Right kidney (tissue), 9 donors: ENCODE data around the gene FAM241B.

Experiments
- DNase-seq: peaks from one replicate; pipeline ENCODE4 v3.0.0-alpha.2; 2016
- long read RNA-seq, 8 donors: transcript quantifications; one replicate each; lab custom pipeline, GENCODE V29; 2026

Gene FAM241B, protein sequence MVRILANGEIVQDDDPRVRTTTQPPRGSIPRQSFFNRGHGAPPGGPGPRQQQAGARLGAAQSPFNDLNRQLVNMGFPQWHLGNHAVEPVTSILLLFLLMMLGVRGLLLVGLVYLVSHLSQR
- long read RNA-seq, donor 1, transcript FAM241B-201 (4 exons, 1,065 nt) = major isoform, 14 of 15 reads
- long read RNA-seq, donor 1, partial matches to known transcripts = 0 of 15 reads
- long read RNA-seq, donor 1, other reads (novel, unspliced or antisense) = 0 of 15 reads
- long read RNA-seq, donor 2, partial matches to known transcripts = 0 of 1 reads
- long read RNA-seq, donor 2, other reads (novel, unspliced or antisense) = 0 of 1 reads
- long read RNA-seq, donor 3, partial matches to known transcripts = 0 of 2 reads
- long read RNA-seq, donor 3, other reads (novel, unspliced or antisense) = 0 of 2 reads
- long read RNA-seq, donor 4, partial matches to known transcripts = 0 of 1 reads
- long read RNA-seq, donor 4, other reads (novel, unspliced or antisense) = 0 of 1 reads
- long read RNA-seq, donor 5, partial matches to known transcripts = 0 of 3 reads
- long read RNA-seq, donor 5, other reads (novel, unspliced or antisense) = 0 of 3 reads
- long read RNA-seq, donor 6, partial matches to known transcripts = 0 of 4 reads
- long read RNA-seq, donor 6, other reads (novel, unspliced or antisense) = 0 of 4 reads
- long read RNA-seq, donor 7, transcript FAM241B-201 (4 exons, 1,065 nt) = major isoform, 9 of 9 reads
- long read RNA-seq, donor 7, partial matches to known transcripts = 0 of 9 reads
- long read RNA-seq, donor 7, other reads (novel, unspliced or antisense) = 0 of 9 reads
- long read RNA-seq, donor 8, transcript FAM241B-201 (4 exons, 1,065 nt) = major isoform, 5 of 6 reads
- long read RNA-seq, donor 8, partial matches to known transcripts = 0 of 6 reads
- long read RNA-seq, donor 8, other reads (novel, unspliced or antisense) = 0 of 6 reads

DNA sequence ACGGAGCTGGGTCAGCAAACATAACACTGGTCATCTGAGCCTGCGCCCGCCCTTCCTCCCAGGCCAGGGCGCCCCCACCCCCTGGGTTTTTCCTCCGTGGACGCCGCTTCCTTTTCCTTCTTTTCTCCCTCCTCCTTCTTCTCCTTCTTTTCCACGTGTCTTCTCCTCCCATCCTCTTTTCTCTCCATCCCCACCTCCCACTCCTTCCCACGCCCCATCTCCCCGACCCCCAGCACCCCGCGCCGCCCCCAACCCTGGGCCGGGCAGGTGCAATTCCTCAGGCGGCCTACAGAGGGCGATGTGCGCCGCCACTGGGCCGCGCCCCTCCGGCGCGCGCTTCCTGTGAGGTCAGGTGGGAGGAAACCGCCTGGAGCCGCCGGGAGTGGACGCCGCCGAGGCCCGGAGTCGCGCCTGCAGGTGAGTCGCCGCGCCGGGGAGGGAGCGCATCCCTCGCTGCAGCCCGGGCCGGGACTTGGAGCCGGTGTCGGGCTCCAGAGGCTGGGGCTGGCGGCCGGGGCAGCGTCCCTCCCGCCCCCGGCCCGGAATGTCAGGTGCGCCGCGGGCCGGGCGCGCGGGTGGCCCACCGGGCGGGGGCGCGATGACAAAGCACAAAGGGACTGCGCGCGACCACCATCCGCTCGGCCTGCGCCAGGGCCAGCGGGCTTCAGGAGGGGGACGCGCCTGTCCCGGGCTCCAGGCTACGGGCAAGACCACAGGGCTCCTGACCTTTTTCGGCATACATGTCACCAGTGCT is at the start of gene FAM241B:
FAM241B (plus strand) TSS at position 351 of the 754 bp plus-strand sequence. CDS start 1,497 bp downstream, outside the sequence.
- DNase-seq = peak; percentile 81

DNA sequence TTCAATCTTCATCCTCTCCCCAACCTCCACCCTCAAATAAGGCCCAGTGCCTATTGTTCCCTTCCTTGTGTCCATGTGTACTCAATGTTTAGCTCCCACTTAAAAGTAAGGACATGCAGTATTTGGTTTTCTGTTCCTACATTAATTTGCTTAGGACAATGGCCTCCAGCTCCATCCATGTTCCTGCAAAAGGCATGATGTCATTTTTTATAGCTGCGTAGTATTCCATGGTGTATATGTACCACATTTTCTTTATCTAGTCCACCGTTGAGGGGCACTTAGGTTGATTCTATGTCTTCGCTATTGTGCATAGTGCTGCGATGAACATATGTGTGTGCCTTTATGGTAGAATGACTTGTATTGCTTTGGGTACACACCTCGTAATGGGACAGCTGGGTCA is 49.6 kb upstream of the FAM241B start:
- DNase-seq = no peak

DNA sequence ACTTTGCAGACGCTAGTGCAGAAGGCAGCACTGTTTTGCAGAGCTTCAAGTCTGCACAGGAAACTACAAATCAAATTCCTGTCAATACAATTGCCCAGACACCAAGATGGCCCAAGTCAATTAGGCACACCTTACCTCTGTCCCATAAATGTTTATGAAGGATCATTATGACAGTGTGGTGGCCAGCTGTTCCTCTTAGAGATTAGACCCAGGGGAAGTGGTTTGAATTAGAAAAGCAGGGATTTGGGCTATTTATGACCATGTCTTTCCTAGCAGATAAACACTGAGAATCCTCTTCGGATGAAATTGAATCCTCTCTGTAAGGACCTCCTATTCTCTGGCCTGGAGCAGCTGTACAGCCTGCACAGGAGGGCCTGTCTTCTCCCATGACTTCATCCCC is 46.9 kb upstream of the FAM241B start:
- no peak for DNase-seq

DNA sequence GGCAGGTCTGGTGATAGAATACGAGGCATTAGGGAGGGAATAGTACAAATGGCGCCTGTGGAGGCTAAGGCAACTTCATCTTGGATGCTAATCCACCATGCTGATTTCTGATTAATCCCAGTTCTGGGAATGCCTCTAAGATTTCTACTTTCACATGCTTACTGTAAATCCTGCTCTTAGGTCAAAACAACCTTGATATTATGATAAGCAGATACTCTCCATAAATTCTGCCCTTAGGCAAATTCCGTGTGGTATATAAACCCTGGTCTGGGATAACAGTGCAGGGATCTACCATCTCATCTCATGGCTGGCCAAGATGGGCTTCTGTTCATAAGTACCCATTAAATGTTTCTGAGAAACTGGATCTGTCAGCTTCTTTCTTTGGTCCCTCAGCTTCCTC is 45.4 kb upstream of the FAM241B start:
- no peak for DNase-seq

DNA sequence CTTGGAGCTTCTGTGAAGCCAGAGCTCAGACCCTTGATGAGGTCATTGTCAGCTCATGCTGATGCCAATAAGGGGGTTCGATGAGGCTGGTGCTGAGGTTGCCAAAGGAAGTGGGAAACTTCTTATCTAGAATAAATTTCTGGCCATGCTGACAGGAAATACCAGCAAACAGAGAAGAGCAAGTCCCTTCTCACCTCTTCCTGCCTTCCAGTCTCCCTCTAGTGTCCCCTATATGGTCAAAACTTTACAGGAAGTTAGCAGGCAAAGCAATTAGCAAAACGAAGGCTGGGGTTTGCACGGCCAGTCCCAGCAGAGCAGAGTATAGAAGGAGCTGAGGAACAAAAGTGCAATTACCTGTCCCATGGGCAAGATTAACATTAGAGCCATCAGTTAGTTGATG is 41.7 kb upstream of the FAM241B start:
- DNase-seq = no peak

DNA sequence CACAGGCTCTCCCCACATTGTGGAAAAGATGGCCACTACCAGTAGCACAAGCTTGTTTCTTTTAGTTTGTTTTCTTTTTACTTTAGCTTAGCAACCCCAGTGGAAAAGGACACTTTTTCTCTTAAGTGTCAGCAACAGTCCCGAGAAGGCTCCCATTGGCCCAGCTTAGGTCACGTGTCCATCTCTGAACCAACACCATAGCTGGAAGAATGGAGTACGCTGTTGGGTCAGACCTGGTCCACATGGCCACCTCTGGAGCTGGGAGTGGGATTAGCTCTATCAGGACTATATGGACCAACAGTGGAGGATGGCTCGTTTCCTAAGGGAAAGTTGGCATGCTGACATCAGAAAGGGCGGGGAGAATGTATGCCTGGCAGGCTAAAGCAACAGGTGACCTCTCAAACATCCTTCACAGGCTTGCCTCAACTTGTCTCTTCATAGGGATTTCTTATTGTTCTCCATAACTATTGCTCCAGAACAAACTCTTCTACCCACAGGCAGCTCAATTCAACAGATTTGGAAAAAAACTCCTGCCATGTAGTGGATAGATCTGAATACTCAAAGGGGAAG is 29.2 kb upstream of the FAM241B start:
- no peak for DNase-seq

DNA sequence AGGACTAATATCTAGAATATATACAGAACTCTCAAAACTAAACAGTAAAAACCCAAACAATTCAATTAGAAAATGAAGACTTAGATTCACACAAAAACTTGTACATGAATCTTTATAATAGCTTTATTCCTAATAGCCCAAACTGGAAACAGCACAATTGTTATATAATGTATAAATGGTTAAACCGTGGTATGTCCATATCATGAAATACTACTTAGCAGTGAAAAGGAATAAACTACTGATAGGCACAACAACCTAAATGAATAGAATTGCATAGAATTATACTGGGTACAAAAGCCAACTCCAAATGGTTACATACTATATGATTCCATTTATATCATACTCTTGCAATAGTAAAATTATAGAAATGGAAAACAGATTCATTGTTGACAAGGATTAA is 21.0 kb upstream of the FAM241B start:
- DNase-seq = no peak

DNA sequence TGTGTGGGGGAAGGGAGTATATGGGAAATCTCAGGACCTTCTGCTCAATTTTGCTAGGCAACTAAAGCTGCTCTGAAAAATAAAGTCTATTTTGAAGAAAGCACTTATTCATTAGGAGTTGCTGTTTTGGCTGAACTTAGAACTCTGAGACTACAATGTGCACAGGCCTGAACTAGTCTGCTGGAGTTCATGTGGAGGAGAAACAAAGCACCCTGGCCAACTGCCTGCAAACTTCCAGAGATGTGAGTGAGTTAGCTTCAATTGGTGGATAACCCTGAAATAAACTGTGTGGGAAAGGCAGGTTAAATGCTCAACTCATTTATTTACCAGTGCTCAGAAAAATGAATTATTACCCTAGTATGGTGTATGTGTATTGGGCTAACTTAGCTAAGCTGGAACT is 17.3 kb upstream of the FAM241B start:
- DNase-seq = no peak

DNA sequence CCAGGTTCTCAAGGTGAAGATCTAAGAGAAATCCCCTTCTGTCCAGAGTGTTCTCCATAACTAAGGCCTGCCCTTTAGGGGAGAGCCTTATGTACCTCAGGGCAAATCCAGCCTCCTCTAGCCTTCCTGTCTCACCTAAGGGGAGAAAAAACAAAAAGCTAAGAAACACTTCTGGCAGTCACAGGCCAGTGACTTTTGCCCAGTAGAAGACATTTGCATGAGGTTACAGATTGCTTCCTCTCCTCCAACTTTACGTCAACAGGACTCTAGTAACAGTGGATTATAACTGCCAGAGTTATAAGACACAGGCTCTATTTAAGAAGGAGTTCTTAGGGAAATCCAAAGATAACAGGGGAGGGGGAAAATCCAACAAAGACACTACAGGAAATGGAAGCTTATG is 15.9 kb upstream of the FAM241B start:
- DNase-seq = no peak

DNA sequence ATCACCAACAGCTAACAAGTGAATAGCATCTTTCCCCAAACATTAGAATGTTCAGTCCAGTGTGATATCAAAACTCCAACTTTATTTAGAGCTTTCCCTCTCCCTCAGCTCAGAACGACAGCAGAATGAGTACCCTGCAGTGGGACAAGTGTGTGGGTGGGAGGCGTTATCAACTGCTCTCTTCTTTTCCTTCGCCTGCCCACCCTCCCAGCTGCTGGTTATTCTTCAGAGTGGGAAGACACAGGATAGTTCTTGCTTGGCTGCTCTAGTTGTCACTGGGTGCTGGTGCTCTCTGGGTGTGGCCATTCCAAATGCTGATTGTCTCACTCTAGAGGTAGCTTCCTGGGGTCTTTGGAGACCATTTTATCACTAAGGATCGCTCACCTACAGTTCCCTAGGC is 13.7 kb upstream of the FAM241B start:
- no peak for DNase-seq

DNA sequence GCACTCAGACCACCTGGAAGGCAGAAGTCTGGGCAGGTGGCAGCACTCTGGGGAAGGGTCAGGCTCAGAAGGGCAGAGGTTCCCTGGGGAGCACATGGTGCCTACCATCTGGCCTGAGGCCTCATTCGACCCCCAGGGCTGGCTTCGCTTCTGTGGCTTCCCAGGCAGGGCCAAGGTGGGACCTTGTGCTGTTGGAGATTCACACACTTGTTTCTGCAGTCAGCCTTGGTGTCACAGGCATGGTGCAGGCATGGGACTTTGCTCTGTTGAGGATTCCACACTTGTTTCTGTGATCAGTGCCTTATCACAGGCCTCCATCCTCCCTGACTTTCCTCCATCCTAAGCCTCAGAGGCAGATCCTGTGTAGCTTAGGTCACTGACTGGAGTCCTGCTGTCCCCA is 11.3 kb upstream of the FAM241B start:
- no peak for DNase-seq

DNA sequence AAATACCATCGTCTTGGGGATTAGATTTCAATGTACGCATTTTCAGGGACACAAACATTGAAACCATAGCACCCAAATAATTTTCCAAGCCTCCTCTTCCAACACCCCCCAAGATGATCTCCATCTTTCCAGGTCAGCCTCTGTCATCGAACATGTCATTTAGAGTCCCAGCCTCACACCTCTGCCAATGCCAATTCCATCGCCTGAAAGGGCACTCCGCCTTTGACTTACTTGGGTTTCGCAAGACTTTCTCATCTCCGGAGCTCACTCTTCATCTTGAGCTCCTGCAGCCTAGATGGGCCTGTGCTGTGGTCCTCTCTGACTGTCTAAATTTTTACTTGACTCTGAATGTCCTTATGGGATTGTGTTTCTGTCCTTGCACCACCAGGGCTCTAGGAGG is 10.4 kb upstream of the FAM241B start:
- DNase-seq = no peak

DNA sequence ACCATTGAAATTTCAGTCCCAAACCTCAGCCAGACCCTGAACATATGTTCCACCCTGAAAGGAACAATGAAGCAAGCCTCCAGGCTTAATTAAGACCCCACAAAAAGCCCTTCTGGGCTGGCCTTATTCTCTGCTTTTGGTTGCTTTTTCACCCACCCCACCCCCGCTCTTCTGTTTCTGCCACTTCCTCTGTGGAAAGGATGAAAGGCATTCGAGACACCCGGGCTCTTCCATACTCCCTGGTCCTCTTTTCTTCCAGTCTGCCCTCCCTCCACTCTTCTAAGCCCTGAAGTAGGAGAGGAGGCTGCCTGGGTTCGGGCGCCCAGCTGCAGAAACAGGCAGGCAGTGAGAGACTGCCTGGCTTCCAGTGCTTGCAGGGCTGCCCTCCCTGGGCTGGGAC is 9.4 kb upstream of the FAM241B start:
- DNase-seq = no peak

DNA sequence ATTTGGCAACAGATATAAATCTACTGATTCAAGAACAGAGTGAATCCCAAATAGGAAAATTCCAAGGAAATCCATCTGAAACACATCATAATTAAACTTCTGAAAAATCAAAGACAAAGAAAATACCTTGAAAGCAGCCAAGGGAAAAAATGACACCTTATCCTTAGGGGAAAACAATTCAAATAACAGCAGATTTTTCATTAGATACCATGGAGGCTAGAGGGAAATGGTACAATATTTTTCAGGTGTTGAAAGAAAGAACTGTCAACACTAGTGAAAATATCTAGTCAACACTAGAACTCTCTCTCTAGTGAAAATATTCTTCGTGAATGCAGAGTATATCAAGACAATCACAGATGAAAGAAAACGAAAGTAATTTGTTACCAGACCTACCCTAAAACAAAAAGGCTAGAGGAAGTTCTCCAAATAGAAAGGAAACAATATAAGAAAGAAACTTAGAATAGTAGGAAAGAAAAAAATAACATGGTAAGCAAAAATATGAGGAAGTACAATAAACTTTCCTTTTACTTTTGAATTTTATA is 5.7 kb upstream of the FAM241B start:
- no peak for DNase-seq

DNA sequence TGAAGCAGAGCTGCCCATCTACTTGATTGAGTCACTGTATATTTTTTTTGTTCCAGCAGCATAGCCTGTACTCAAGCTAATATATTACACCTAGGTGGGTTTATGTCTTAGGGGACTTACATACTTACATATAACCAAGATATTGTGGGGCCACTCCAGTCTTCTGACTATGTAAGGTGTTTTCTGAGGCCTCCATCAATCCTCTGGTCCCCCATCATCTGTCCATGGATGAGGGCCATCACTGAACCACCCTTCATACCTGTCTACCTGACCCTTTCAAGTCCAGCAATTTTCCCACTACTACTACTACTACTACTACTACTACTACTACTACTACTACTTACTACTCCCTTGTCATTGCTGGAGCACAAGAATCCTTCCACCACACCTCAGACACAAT is 3.2 kb upstream of the FAM241B start:
- DNase-seq = no peak

DNA sequence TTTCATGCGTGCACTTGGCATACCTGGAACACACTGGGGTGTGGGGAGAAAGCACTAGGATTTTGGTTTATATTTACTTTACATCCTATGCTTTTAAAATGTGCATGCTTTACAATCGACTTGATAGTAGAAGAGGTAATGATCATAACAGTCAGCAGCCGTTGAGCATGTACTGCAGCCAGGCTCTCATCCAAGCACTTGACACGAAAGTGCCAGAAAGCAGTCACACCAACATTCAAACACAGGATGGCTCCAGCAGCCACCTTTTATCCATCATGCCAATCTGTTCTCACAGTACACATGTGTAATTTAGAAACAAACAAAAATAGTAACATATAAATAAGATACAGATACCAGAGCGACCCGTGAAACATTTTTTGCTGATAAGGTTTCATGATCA is 1.2 kb upstream of the FAM241B start:
- no peak for DNase-seq

DNA sequence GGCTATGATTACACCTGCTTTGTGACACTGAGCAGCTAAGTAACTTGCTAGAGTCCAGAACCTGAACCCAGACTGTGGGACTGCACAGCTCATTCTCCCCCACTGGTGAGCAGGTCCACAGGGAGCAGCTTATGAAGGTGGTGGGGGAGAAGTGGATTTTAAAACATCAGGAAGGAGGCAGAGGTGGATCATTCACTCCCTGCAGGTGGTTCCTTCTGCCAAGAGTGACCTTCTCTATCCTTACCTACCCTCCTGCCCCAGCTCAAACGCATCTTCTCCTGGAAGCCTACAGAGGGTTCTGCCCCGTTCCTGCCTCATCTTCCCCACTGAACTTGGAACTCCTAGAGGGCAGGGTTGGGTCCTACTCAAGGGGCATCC is 539 bp upstream of the FAM241B start:
- DNase-seq = no peak

DNA sequence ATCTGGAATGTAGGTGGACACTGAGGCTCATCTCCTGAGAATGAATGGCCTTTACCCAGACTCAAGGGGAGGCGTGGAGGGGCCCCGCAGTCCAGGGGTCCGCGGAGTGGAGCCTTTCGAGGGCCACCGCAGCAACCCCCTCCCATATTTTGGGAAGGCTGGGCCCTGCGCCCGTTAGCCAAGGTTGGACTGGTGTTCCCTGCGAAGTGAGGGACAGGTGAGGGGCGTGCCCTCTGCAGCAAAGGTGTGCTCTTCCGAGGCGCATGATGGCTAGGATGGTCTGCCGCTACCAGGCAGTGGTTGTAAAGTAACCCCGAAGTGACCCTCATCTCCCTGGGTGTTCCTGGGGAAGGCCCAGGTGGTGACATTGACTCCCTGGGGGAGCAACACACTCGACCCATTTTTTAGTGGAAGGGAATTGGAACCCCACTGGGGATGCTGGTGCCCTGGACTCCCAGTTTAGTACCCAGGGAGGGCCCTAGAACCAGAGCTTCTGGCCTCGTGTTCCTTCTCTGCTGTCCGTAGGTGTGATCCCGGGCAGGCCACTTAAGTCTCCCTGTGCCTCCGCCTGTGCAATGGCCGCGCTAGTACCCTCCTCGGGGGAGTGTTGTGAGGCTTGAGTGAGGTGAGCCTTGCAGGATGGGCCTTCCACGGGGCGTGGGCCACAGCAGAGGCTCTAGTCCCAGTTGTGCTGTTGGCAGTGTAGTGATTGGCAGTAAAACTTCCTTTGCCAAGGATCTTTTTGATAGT is 779 bp downstream of the FAM241B start:
- DNase-seq = no peak

DNA sequence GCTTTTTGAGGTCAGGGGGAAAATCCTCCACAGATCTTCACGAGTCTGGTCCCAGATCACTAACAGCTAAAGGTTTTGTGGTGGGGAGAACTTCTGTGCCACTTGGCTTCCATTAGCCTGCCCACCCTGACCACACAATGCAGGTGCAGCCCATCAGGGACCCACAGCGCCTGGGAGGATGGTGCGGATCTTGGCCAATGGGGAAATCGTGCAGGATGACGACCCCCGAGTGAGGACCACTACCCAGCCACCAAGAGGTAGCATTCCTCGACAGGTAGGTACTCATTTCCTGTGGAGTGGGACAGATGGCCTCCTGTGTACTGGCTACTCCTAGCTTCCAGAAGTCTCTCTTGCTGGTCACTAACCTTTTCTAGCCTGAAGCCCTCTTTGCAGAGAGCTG is 1.5 kb downstream of the FAM241B start:
- DNase-seq = no peak

DNA sequence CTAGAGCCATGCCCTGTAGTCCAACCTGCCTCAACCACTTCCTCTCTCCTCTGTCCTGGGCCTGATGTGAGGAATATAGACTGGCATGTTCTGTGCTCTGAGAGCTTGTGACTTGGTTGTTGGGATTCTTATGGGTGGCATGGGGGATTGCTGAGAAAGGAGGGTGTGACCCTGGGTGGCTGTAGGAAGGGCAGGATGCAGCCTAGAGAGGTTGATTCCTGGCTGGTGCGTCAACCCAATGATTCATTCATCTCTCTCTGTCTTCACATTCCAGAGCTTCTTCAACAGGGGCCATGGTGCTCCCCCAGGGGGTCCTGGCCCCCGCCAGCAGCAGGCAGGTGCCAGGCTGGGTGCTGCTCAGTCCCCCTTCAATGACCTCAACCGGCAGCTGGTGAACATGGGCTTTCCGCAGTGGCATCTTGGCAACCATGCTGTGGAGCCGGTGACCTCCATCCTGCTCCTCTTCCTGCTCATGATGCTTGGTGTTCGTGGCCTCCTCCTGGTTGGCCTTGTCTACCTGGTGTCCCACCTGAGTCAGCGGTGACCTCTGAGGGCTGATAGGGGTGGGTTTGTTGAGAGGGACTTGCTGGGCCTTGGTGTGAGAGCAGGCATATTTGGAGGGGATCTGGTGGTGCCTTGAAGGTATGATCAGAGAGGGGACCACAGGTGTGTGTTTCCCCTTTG is 2.6 kb downstream of the FAM241B start:
- DNase-seq = no peak
